Keratinocyte (primary cell): ENCODE results near the gene PPM1H. TPM values are rescaled to one million over a fixed set of nuclear protein-coding genes. Genes with fewer than 3 reads are reported as not detected.
"Not testable (repeated sequence)": the region's sequence is repeated elsewhere in the genome, so short reads cannot be mapped to it uniquely, and the experiment has no call there.

Experiments used
- DNase-seq: peaks from one replicate; pipeline ENCODE4 v3.0.0-alpha.2; 2011; ENCODE audit warnings: low read depth, missing footprints, low spot score
- FAIRE-seq: peaks from 2 replicates; lab custom pipeline; 2011; peaks lifted over from hg19 to GRCh38; lab: Jason Lieb, UNC
- H2AFZ ChIP-seq: 2 replicates; pipeline ENCODE4 v1.6.0; 2012; ENCODE audit warnings: low read length, control low read depth, inconsistent platforms; ENCODE audit not compliant: control insufficient read depth
- H3K27ac ChIP-seq: 2 replicates; pipeline ENCODE4 v1.5.1; 2011; ENCODE audit warnings: low read length; ENCODE audit not compliant: control insufficient read depth, insufficient read depth
- H3K27me3 ChIP-seq: 3 replicates; pipeline ENCODE4 v1.6.0; 2011; ENCODE audit warnings: low read length; ENCODE audit not compliant: control insufficient read depth, insufficient read depth; ENCODE audit errors: extremely low read depth
- H3K36me3 ChIP-seq, 2 experiments: 2 replicates in 1 of 2; 3 replicates in 1 of 2; pipeline ENCODE4 v1.5.1; 2011; ENCODE audit warnings: low read length in 2 of 2, mild to moderate bottlenecking in 1 of 2; ENCODE audit not compliant: control insufficient read depth in 2 of 2, insufficient read depth in 2 of 2; ENCODE audit errors: extremely low read depth in 1 of 2
- H3K4me1 ChIP-seq: 3 replicates; pipeline ENCODE4 v1.5.1; 2011; ENCODE audit warnings: low read length; ENCODE audit not compliant: control insufficient read depth, insufficient read depth; ENCODE audit errors: extremely low read depth
- H3K4me2 ChIP-seq: 3 replicates; pipeline ENCODE4 v1.6.0; 2011; ENCODE audit warnings: low read depth, low read length; ENCODE audit not compliant: control insufficient read depth, insufficient read depth; ENCODE audit errors: extremely low read depth
- H3K4me3 ChIP-seq, 3 experiments: fragments of 200-600 bp in 1 of 3; sonication (generic) in 1 of 3; 2 replicates in 2 of 3; 3 replicates in 1 of 3; pipeline ENCODE4 v1.5.1; 2011 to 2016; ENCODE audit warnings: low read length in 3 of 3, mild to moderate bottlenecking in 3 of 3, control low read depth in 2 of 3, inconsistent platforms in 1 of 3, low read depth in 1 of 3, mixed read lengths in 1 of 3, mixed run types in 1 of 3, moderate library complexity in 1 of 3; ENCODE audit not compliant: control insufficient read depth in 2 of 3, insufficient read depth in 2 of 3; ENCODE audit errors: extremely low read depth in 1 of 3
- H3K79me2 ChIP-seq: 2 replicates; pipeline ENCODE4 v1.6.0; 2012; ENCODE audit warnings: low read length; ENCODE audit not compliant: control insufficient read depth, insufficient read depth
- H3K9ac ChIP-seq: 3 replicates; pipeline ENCODE4 v1.6.0; 2011; ENCODE audit warnings: low read length; ENCODE audit not compliant: control insufficient read depth, insufficient read depth; ENCODE audit errors: extremely low read depth
- H3K9me1 ChIP-seq: 3 replicates; pipeline ENCODE4 v1.6.0; 2011; ENCODE audit warnings: low read length; ENCODE audit not compliant: control insufficient read depth, insufficient read depth; ENCODE audit errors: extremely low read depth
- H3K9me3 ChIP-seq: 2 replicates; pipeline ENCODE4 v1.5.1; 2012; ENCODE audit warnings: low read depth, low read length; ENCODE audit not compliant: control insufficient read depth
- H4K20me1 ChIP-seq: 3 replicates; pipeline ENCODE4 v1.6.0; 2011; ENCODE audit warnings: low read length; ENCODE audit not compliant: control insufficient read depth, insufficient read depth; ENCODE audit errors: extremely low read depth
- CTCF ChIP-seq, 3 experiments: IDR thresholded peaks in 1 of 3; conservative IDR thresholded peaks in 1 of 3; optimal IDR thresholded peaks in 1 of 3; 2 replicates in 2 of 3; 3 replicates in 1 of 3; pipeline versions ENCODE3 to v1.5.1; 2011; ENCODE audit warnings: low read length in 3 of 3, mild to moderate bottlenecking in 3 of 3, moderate library complexity in 2 of 3, control low read depth in 1 of 3, inconsistent platforms in 1 of 3; ENCODE audit not compliant: insufficient read depth in 2 of 3; ENCODE audit errors: extremely low read depth in 1 of 3
- EZH2 ChIP-seq: IDR thresholded peaks from one replicate; pipeline ENCODE4 v1.6.1; 2012; ENCODE audit warnings: inconsistent platforms, mild to moderate bottlenecking, low read length, moderate library complexity
- dilution Hi-C: fragments of 300-500 bp; cut with MboI; formaldehyde crosslinking; loops from one replicate; pipeline ENCODE4 v1.7.0; 2020; ENCODE audit warnings: low sequenced_read_pairs; ENCODE audit not compliant: extremely low pct_ligation_motif_present
- polyA plus RNA-seq, 5 experiments: library from polyadenylated mRNA; depleted of rRNA in 3 of 5; stranded (reverse) in 3 of 5; stranded (forward) in 1 of 5; unstranded in 1 of 5; fragments of >200 nt; gene quantifications; 1 replicate in 1 of 5; 2 replicates in 3 of 5; 3 replicates in 1 of 5; pipeline versions ENCODE4 v1.2.1 to v1.2.3, GENCODE V29; 2011 to 2012; ENCODE audit warnings: missing spikeins in 2 of 5, low read depth in 1 of 5, low replicate concordance in 1 of 5

The PPM1H gene
- polyA plus RNA-seq, 1 donor (not counting 4 experiments of a cell fraction or from before 2014, with no cell fraction given) = 0.09 TPM

- Histone ChIP-seq H3K4me1 (no peaks in the 10 kb centered on the region), H4K20me1 (no peaks in the 10 kb centered on the region), H3K9me1 (no peaks in the 10 kb centered on the region), H3K36me3 (no peaks in the 10 kb centered on the region), H3K79me2 (no peaks in the 10 kb centered on the region), H3K27ac (no peak overlapping the region), H2AFZ (no peak overlapping the region), H3K27me3 (no peaks in the 10 kb centered on the region), H3K4me3 (no peak overlapping the region), H3K4me2 (no peak overlapping the region), H3K9ac (no peak overlapping the region), H3K9me3 (no peaks in the 10 kb centered on the region)
- dilution Hi-C loops = no loop called here
- no peak for FAIRE-seq
- DNase-seq = no peak
- TF ChIP-seq EZH2 (no peak), CTCF (optimal IDR thresholded peaks at IDR 0.05 in 1 of 3, IDR thresholded peaks at IDR 0.05 in 1 of 3, conservative IDR thresholded peaks at IDR 0.05 in 1 of 3; ENCODE audit: extremely low read depth in 1 of 3, insufficient read depth in 2 of 3, low read length in 3 of 3) (no peak)
Measured at GRCh38 chr12:62760779-62761178, 174.2 kb downstream of the PPM1H start.

GRCh38 chr12:62760341-62760740, 174.6 kb downstream of the PPM1H start:
- H4K20me1 ChIP-seq, H3K9ac ChIP-seq, H3K79me2 ChIP-seq, DNase-seq, H3K27me3 ChIP-seq, H3K9me1 ChIP-seq, H3K4me1 ChIP-seq, H3K4me2 ChIP-seq, H2AFZ ChIP-seq, H3K36me3 ChIP-seq, H3K27ac ChIP-seq, H3K9me3 ChIP-seq, dilution Hi-C loops, FAIRE-seq, H3K4me3 ChIP-seq: not testable (repeated sequence)

GRCh38 chr12:62758216-62758615, 176.7 kb downstream of the PPM1H start:
- dilution Hi-C loops = no loop called here
- Histone ChIP-seq H3K9me1 (no peaks in the 10 kb centered on the region), H3K4me2 (no peak overlapping the region), H3K9me3 (no peaks in the 10 kb centered on the region), H3K27ac (no peak overlapping the region), H4K20me1 (no peaks in the 10 kb centered on the region), H3K9ac (no peak overlapping the region), H2AFZ (no peak overlapping the region), H3K4me1 (no peaks in the 10 kb centered on the region), H3K79me2 (no peaks in the 10 kb centered on the region), H3K36me3 (no peaks in the 10 kb centered on the region), H3K27me3 (no peaks in the 10 kb centered on the region), H3K4me3 (no peak overlapping the region)
- TF ChIP-seq CTCF (optimal IDR thresholded peaks at IDR 0.05 in 1 of 3, IDR thresholded peaks at IDR 0.05 in 1 of 3, conservative IDR thresholded peaks at IDR 0.05 in 1 of 3; ENCODE audit: extremely low read depth in 1 of 3, insufficient read depth in 2 of 3, low read length in 3 of 3) (no peak), EZH2 (no peak)
- no peak for DNase-seq
- no peak for FAIRE-seq
